Ovary (tissue), 9 donors: ENCODE results near the gene CDC37. TPM values are rescaled to one million over a fixed set of nuclear protein-coding genes. Genes with fewer than 3 reads are reported as not detected.
"Not testable (repeated sequence)": the region's sequence is repeated elsewhere in the genome, so short reads cannot be mapped to it uniquely, and the experiment has no call there.

Experiments used
- DNase-seq, 5 donors: peaks; one replicate each; pipeline ENCODE4 v3.0.0-alpha.2; 2019 to 2020
- H3K27ac ChIP-seq, 2 donors: fragments of 200-600 bp; one replicate each; pipeline versions ENCODE4 v1.5.1 to v1.8.0; 2019 to 2022
- H3K27me3 ChIP-seq: fragments of 200-600 bp; one replicate; pipeline ENCODE4 v1.8.0; 2022
- H3K36me3 ChIP-seq: fragments of 200-600 bp; sonication (generic); one replicate; pipeline ENCODE4 v1.5.1; 2019
- H3K4me1 ChIP-seq: one replicate; pipeline ENCODE4 v1.8.1; 2013; ENCODE audit warnings: mild to moderate bottlenecking, moderate library complexity; ENCODE audit not compliant: insufficient read depth
- H3K4me3 ChIP-seq: fragments of 200-600 bp; sonication (generic); one replicate; pipeline ENCODE4 v1.5.1; 2017
- H3K9me3 ChIP-seq, 2 donors: fragments of 200-600 bp in 1 of 2; sonication (generic) in 1 of 2; one replicate each; pipeline versions ENCODE4 v1.5.1 to v1.8.1; 2013 to 2019; ENCODE audit warnings: mild to moderate bottlenecking in 1 of 2, moderate library complexity in 1 of 2
- EP300 ChIP-seq: sonication (generic); formaldehyde crosslinking; IDR thresholded peaks from one replicate; pipeline ENCODE4 v1.6.1; 2017; ENCODE audit warnings: antibody characterized with exemption
- POLR2A ChIP-seq: fragments of 450-650 bp; IDR thresholded peaks from one replicate; pipeline ENCODE4 v1.6.1; 2017; ENCODE audit warnings: antibody characterized with exemption, mild to moderate bottlenecking, moderate library complexity
- WGBS, 3 donors: extraction: QIAGEN DNeasy Blood & Tissue Kit in 1 of 3; methylation state at CpG; one replicate each; pipeline versions ENCODE4 v1.1.5 to v1.1.7; 2013 to 2017; 5-methylcytosine and 5-hydroxymethylcytosine counted together
- intact Hi-C, 4 donors: fragments of 100-400 bp; cut with DNase I; formaldehyde crosslinking; loops; one replicate each; pipeline versions ENCODE4 v1.11.0 to v1.15.1; 2022 to 2023
- polyA plus RNA-seq, 2 donors: library from polyadenylated mRNA; stranded (reverse); fragments of 200-250 nt in 1 of 2; fragments of 350-450 nt in 1 of 2; fragmentation: Illumina TruSeq in 1 of 2; extraction: RNeasy Lipid Tissue Mini Kit (QIAGEN cat#74804) in 1 of 2; gene quantifications; one replicate each; pipeline ENCODE4 v1.2.3, GENCODE V29; 2013 to 2014
- total RNA-seq, 7 donors: library from RNA; depleted of rRNA in 2 of 7; stranded (reverse); fragments of >200 nt in 2 of 7; fragmentation: NEBNext Ultra II Directional in 3 of 7; extraction: Animal tissue kit (Norgen Biotek cat#: 25700) in 3 of 7; gene quantifications; one replicate each; pipeline versions ENCODE4 v1.1.0 to v1.2.4, GENCODE V29; 2016 to 2023
- TF ChIP-seq, protein P1 (sequence below), 3 donors: fragments of 450-650 bp in 2 of 3; fragments of 200-600 bp in 1 of 3; IDR thresholded peaks; one replicate each; pipeline versions ENCODE4 v1.5.1 to v1.8.0; 2016 to 2022; ENCODE audit warnings: antibody characterized with exemption in 3 of 3, mild to moderate bottlenecking in 1 of 3
- donor health status: DM: no; HTN: no; CAD: no; lungs with moderate emphysema.
- donor health status: DM: no; HTN: no; CAD: no.
- donor health status: Bipolar disorder and iron deficiency.
- donor health status: DM: yes; HTN: yes; CAD: no.
- donor health status: DM: no; HTN: no; CAD: no.
- donor health status: DM: yes; HTN: yes; CAD: no.

CDC37 gene
- total and polyA plus RNA-seq, 9 donors = 81.3 to 180 (median 115) TPM

DNA sequence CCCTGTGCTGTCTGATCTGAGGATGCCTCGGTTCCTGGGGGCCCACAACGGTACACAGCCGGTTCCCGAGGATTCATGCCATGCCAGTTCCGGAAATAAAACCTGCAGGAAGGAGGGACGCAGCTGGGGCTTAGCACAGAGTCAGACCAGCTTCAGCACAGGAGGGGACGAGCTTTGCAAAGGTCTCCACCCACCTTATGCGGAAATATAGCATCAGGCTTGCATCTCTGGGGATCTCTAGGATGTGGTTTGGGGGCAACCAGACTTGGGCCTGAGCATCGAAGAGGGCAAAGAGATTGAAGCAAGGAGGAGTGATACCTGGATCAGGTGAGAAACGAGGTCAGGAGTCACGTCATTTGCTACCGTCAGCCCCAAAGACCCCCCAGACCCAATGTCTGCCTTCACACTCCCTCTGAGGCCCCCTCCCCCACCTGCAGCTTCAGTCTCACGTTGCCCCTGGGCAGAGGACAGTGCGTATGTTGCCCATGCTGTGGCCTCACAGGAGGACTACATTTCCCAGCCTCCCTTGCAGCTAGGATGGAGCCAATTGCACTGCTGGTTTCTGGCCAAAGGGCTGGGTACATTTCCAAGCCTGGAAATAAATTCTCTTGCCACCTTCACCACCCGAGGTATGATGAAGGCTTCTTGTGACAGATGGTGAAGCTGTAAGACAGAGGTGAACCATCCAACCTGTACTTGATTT is 35.1 kb downstream of the CDC37 start:
- intact Hi-C loops = no loop called here

DNA sequence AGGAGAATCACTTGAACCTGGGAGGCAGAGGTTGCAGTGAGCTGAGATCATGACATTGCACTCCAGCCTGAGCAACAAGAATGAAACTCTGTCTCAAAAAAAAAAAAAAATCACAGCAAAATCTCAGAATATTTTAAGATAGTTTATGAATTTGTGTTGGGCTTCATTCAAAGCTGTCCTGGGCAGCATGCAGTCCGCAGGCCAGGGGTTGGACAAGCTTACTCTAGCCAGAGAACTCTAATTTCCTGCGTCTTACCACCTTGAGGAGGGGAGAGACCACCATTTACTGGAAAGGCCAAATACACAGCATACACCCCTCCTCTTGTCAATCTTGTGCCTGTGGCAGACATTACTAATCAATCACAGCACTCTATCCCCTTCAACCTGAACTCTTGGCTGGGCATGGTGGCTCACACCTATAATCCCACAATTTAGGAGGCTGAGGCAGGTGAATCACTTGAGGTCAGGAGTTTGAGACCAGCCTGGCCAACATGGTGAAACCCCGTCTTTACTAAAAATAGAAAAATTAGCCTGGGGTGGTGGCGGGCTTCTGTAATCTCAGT is 36.3 kb downstream of the CDC37 start:
- H3K27ac ChIP-seq, DNase-seq, H3K4me3 ChIP-seq, H3K9me3 ChIP-seq, H3K36me3 ChIP-seq, H3K27me3 ChIP-seq, H3K4me1 ChIP-seq, intact Hi-C loops: not testable (repeated sequence)
- 91 to 96% (median 96%) methylated on average over 4 of the region's 4 CpGs for WGBS, 3 donors

More for the DNA sequence above, 35.1 kb downstream of the CDC37 start:
- TF ChIP-seq POLR2A (no peak), EP300 (no peak)
- TF ChIP-seq, protein P1, sequence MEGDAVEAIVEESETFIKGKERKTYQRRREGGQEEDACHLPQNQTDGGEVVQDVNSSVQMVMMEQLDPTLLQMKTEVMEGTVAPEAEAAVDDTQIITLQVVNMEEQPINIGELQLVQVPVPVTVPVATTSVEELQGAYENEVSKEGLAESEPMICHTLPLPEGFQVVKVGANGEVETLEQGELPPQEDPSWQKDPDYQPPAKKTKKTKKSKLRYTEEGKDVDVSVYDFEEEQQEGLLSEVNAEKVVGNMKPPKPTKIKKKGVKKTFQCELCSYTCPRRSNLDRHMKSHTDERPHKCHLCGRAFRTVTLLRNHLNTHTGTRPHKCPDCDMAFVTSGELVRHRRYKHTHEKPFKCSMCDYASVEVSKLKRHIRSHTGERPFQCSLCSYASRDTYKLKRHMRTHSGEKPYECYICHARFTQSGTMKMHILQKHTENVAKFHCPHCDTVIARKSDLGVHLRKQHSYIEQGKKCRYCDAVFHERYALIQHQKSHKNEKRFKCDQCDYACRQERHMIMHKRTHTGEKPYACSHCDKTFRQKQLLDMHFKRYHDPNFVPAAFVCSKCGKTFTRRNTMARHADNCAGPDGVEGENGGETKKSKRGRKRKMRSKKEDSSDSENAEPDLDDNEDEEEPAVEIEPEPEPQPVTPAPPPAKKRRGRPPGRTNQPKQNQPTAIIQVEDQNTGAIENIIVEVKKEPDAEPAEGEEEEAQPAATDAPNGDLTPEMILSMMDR (IDR thresholded peaks at IDR 0.05) = no peak
- H3K9me3 ChIP-seq = no peaks in the 10 kb centered on the region
- 90 to 96% (median 93%) methylated on average over 15 of the region's 15 CpGs for WGBS, 3 donors
- DNase-seq = no peak
- H3K36me3 ChIP-seq = no peaks in the 10 kb centered on the region
- no peak overlapping the region for H3K27ac ChIP-seq
- no peaks in the 10 kb centered on the region for H3K27me3 ChIP-seq
- no peak overlapping the region for H3K4me3 ChIP-seq
- no peaks in the 10 kb centered on the region for H3K4me1 ChIP-seq

DNA sequence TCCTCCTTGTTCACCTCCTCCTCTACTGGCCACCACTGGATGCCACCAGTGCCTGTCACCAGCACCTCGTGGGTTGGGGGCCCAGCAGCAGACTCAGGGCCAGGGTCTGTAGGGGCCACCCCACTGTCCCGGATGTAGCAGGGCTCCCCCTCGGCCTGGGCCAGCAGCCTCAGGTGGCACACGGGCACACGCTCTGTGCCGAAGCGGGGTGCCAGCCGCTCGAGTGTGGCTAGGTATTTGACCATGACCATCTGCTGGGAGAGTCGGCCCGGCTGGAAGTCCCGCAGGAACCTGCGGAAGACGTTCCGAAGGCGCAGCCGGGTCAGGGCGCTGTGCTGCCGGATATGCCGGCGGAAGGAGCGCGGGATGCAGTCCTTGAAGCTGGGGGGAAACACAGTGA is 37.8 kb downstream of the CDC37 start:
- H3K9me3 ChIP-seq = no peaks in the 10 kb centered on the region
- TF ChIP-seq, protein P1 (IDR thresholded peaks at IDR 0.05) = no peak
- no peak for TF ChIP-seq EP300
- no peak for TF ChIP-seq POLR2A
- no peak overlapping the region for H3K27ac ChIP-seq
- no peaks in the 10 kb centered on the region for H3K27me3 ChIP-seq
- H3K4me3 ChIP-seq = no peak overlapping the region
- H3K36me3 ChIP-seq = no peaks in the 10 kb centered on the region
- no peak for DNase-seq
- intact Hi-C loops = no loop called here
- 94 to 96% (median 95%) methylated on average over 23 of the region's 23 CpGs for WGBS, 3 donors
- H3K4me1 ChIP-seq = no peaks in the 10 kb centered on the region

DNA sequence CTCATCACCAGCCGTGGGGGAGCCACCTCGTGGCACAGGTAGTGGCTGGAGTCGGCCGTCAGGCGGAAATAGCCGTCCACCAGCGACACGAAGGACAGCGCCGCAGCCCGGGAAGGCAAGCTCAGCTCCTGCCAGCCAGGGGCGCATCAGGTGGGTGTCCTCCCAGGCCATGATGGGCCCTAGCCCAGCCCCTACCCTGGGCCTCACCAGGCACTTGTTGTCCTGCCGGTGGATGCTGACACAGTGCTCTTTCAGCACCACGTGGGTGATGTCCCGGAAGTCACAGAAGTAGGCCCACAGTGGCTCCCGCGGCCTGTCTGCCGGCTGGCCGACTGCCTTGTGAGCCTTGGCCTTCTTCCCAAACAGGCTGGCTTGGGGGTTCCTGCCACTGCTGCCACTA is 38.7 kb downstream of the CDC37 start:
- Histone ChIP-seq H3K27ac (no peak overlapping the region), H3K4me1 (no peaks in the 10 kb centered on the region), H3K4me3 (no peak overlapping the region), H3K9me3 (no peaks in the 10 kb centered on the region), H3K27me3 (no peaks in the 10 kb centered on the region), H3K36me3 (no peaks in the 10 kb centered on the region)
- no peak for DNase-seq
- TF ChIP-seq EP300 (no peak), POLR2A (no peak)
- TF ChIP-seq, protein P1 (IDR thresholded peaks at IDR 0.05) = no peak
- intact Hi-C loops = no loop called here
- 79 to 84% (median 81%) methylated on average over 16 to 19 of the region's 19 CpGs for WGBS, 3 donors

DNA sequence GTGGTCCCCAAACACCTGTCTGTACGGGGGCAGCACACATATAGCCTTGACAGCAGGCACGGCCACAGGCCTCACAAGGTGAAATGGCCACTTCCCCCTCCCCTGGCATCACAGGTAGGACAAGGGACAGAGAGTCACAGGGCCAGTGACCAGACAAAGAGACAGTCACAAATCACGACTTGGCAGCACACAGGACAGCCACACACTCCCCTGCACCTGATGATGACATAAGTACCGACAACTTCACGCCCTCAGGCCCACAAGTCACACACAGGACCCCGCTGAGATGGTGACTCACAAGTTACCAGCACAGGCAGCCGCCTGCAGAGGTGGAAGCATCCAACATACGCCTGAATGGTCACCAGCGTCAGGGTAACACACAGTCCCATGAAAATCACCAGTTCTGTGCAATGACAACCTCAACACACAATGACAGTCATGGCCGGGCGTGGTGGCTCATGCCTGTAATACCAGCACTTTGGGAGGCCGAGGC is 39.5 kb downstream of the CDC37 start:
- no peak for TF ChIP-seq POLR2A
- no peak for TF ChIP-seq EP300
- TF ChIP-seq, protein P1 (IDR thresholded peaks at IDR 0.05) = no peak
- Histone ChIP-seq H3K36me3 (no peaks in the 10 kb centered on the region), H3K4me3 (no peak overlapping the region), H3K27ac (no peak overlapping the region), H3K4me1 (no peaks in the 10 kb centered on the region), H3K9me3 (no peaks in the 10 kb centered on the region), H3K27me3 (no peaks in the 10 kb centered on the region)
- no peak for DNase-seq
- WGBS, 3 donors = 91 to 94% (median 91%) methylated on average over 12 of the region's 12 CpGs
- intact Hi-C loops = no loop called here
